ACC112 (cell line): ENCODE data around the gene PGLYRP2.

Experiments used
- H2AFZ ChIP-seq: fragments of 200-600 bp; sonication (generic); one replicate; pipeline ENCODE4 v1.6.0; 2017; ENCODE audit warnings: antibody characterized with exemption, low read length; ENCODE audit not compliant: unreplicated experiment
- H3K27ac ChIP-seq: fragments of 200-600 bp; sonication (generic); 2 replicates; pipeline ENCODE4 v1.5.1; 2014; ENCODE audit warnings: low read depth, mild to moderate bottlenecking, antibody characterized with exemption, low read length, moderate library complexity
- H3K27me3 ChIP-seq: fragments of 200-600 bp; sonication (generic); 2 replicates; pipeline ENCODE4 v1.6.1; 2014; ENCODE audit warnings: mild to moderate bottlenecking, antibody characterized with exemption, low read length, moderate library complexity, mixed read lengths; ENCODE audit not compliant: insufficient read depth
- H3K36me3 ChIP-seq: fragments of 200-600 bp; sonication (generic); 2 replicates; pipeline ENCODE4 v1.6.1; 2016; ENCODE audit warnings: mild to moderate bottlenecking, antibody characterized with exemption, low read length, moderate library complexity, mixed read lengths; ENCODE audit not compliant: insufficient read depth
- H3K4me1 ChIP-seq: fragments of 200-600 bp; sonication (generic); one replicate; pipeline ENCODE4 v1.6.1; 2016; ENCODE audit warnings: low read length, mixed read lengths; ENCODE audit not compliant: insufficient read depth, unreplicated experiment, control insufficient read depth
- H3K4me3 ChIP-seq: fragments of 200-600 bp; sonication (generic); 2 replicates; pipeline ENCODE4 v1.5.1; 2014; ENCODE audit warnings: mild to moderate bottlenecking, low read depth, low read length
- H3K79me2 ChIP-seq: fragments of 200-600 bp; sonication (generic); one replicate; pipeline ENCODE4 v1.6.0; 2016; ENCODE audit warnings: low read length; ENCODE audit not compliant: control insufficient read depth, unreplicated experiment, insufficient read depth

Gene PGLYRP2

DNA sequence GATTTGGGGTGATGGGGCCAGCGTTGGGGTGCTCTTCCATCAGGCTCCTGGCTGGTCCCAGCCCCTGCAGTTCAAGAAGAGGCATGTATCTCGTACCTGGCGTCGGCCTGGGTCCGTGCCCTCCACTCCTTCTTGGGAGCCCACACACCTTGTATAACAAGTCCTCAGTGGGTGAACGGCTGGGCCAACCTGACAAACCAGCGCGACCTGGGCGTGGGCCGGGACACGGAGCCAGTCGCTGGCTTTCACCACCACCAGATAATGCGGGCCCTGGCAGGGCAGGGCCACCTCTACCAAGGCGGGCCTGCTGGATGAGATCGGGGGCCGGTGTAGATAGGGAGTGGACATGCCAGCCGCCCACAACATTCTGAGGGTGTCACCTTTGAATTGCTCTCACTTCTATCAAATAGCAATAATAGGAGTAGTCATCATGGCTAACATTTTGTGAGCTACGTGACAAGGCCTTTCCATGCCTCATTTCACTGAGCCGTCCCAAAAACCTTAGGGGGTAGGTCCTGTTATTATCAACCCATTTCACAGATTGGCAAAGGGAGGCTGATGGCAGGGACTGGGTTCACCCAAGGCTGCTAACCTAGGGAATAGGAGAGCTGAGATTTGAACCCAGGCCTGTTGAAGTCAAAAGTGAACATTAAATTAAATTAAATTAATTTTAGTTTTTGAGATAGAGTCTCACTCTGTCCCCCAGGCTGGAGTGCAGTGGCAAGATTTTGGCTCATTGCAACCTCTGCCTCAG, 32.5 kb upstream of the PGLYRP2 start:
- no peak overlapping the region for H2AFZ ChIP-seq
- no peaks in the 10 kb centered on the region for H3K79me2 ChIP-seq
- no peak overlapping the region for H3K27ac ChIP-seq
- H3K27me3 ChIP-seq, result peaks cover 33% of the 10 kb centered on the region
- no peak overlapping the region for H3K4me3 ChIP-seq
- H3K36me3 ChIP-seq, result no peaks in the 10 kb centered on the region
- no peaks in the 10 kb centered on the region for H3K4me1 ChIP-seq

DNA sequence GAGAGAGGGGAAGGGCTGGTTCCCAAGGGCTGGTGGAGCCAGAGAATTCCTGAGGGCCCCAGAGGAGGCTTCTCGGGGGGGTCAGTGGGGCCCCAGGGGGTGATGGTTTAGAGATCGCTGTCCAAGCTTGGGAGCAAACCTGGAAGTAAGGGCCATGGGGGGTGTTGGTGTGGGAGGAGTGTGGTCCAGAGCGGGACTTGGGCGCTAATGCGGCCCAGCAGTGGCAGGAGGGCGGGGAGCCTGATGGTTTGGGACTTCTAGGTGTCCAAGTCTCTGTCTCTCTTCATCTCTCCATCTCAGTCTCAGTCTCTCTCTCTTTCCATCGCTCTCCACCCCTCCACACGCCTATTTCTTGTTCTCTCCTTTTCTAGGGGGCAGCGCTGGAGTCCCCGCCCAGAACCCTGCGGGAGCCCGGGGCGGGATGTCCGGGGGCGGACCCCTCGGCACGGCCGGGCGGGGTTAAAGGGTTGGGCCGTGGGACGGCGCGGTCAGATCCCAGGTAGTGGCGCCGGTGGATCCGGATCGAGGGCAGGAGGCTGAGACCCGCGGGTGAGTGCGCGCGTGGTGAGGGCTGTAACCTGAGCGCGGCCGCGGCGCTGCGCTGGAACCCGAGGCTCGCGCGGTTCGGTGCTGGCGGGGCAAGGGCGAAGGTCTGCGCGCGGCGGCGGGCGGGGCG, 28.9 kb upstream of the PGLYRP2 start, which contains the start of gene CYP4F22:
CYP4F22 (plus strand) TSS at position 491 of the 676 bp plus-strand sequence. CDS start 16,812 bp downstream, outside the sequence.
- Histone ChIP-seq H3K27me3 (peaks cover 33% of the 10 kb centered on the region), H3K4me1 (no peaks in the 10 kb centered on the region), H3K36me3 (no peaks in the 10 kb centered on the region), H3K27ac (no peak within 1 kb of the TSS), H2AFZ (no peak within 1 kb of the TSS), H3K79me2 (no peaks in the 10 kb centered on the region), H3K4me3 (peak within 1 kb of the TSS; percentile 37; the same call in 1 of the 2 replicates)

DNA sequence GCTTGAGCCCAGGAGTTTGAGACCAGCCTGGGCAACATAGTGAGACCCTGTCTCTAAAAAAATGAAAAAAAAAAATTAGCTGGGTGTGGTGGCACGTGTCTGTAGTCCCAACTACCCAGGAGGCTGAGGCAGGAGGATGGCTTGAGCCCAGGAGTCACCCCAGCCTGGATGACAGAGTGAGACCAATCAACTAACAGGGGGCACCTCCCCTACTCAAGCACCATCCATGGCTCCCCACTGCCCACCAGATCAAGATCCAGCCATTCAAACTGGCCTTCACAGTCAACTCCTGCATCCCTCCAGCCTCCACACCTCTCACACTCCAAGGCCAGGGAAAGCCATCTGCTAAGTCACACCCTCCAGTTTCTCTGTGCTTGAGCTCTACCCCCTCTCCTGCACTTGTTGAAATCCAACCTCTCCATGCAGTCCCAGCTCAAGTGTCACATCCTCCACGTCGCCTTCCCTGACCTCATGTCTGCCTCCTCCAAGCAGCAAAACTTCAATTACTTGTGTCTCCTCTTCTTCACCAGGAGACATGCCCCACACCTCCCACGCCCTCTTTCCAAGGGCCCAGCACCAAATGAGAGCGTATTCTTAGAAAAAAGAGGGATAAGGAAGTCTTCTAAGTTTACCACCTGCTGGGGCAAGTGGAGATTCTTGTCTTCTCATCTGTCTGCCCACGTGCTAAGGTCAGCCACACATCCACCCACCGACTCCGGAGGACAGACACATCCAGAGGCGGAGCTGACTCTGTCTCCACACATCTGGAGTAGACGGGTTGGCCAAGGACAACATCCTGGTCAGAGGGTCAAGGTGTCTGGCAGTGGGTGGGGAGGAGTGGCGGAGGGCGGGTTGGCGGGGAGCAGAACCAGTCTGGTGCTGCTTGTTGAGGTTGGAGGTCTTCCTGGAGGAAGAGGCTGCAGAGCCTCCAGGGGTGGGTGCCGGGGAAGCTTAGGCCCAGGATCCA, 28.1 kb upstream of the PGLYRP2 start:
- no peak overlapping the region for H3K27ac ChIP-seq
- H3K4me3 ChIP-seq, result no peak overlapping the region
- H3K27me3 ChIP-seq, result peaks cover 35% of the 10 kb centered on the region
- no peaks in the 10 kb centered on the region for H3K4me1 ChIP-seq
- no peaks in the 10 kb centered on the region for H3K36me3 ChIP-seq
- no peak overlapping the region for H2AFZ ChIP-seq
- no peaks in the 10 kb centered on the region for H3K79me2 ChIP-seq

DNA sequence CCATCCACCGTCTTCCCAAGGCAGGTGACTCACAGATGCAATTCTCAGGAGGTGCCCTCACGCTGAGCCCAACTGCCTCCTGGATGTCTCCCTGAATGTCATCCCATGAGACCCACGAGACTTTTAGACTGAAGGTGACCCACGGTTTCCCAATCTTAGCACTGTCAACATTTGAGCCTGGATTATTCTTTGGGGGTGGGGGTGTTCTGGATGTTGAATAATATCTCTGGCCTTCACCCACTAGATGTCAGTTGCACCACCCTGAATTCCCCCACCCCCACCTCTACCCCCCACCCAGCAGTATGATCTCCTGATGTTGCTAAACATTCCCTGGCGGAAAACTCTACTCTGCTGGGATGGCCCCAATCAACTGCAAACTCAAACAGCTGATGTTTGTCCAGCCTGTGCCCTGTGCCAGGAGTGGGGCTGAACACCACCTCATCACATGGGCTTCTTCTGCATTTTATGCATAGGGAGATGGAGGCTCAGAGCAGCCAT, 26.8 kb upstream of the PGLYRP2 start:
- no peaks in the 10 kb centered on the region for H3K36me3 ChIP-seq
- H2AFZ ChIP-seq, result no peak overlapping the region
- H3K27ac ChIP-seq, result no peak overlapping the region
- H3K4me3 ChIP-seq, result no peak overlapping the region
- peaks cover 40% of the 10 kb centered on the region for H3K27me3 ChIP-seq
- no peaks in the 10 kb centered on the region for H3K79me2 ChIP-seq
- H3K4me1 ChIP-seq, result no peaks in the 10 kb centered on the region

DNA sequence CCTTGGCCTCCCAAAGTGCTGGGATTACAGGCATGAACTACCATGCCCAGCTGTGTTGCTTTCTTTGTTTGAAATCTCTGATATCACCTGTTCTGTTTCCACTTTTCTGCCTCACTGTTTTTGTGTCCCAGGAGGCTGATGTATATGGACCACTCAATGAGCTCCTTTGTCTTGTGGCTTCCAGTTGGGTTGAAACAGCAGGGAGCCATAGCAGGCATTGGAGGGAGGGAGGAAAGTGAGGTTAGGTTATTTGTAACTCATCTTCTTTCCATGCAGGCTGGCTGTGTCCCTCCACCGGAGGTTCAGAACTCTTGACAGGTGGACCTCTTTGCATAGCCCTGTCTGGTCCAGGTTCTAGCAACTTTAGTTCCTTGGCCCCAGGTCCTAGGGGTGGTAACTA, 23.0 kb upstream of the PGLYRP2 start:
- Histone ChIP-seq H3K4me3 (no peak overlapping the region), H2AFZ (no peak overlapping the region), H3K27me3 (peaks cover 14% of the 10 kb centered on the region), H3K27ac (no peak overlapping the region), H3K79me2 (no peaks in the 10 kb centered on the region), H3K36me3 (no peaks in the 10 kb centered on the region), H3K4me1 (no peaks in the 10 kb centered on the region)

DNA sequence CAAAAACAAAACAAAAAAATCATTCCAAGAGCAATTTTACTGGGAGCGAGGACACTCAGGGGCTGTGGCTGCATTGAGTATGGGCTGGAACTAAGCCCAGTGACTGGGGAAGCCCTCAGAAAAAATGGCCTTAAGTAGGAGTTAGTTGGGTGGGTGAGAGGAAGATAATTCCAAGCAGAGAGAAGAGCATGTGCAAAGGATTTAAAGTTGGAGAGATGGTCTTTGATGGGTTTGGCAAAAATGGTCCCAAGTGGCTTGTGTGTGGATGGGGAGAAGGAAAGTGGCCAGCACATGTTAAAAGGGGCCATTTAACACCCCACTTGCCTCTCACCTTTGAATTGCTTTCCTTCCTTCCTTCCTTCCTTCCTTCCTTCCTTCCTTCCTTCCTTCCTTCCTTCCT, 22.3 kb upstream of the PGLYRP2 start:
- Histone ChIP-seq H3K4me1 (no peaks in the 10 kb centered on the region), H3K79me2 (no peaks in the 10 kb centered on the region), H3K4me3 (no peak overlapping the region), H3K27me3 (peaks cover 10% of the 10 kb centered on the region), H3K27ac (no peak overlapping the region), H3K36me3 (no peaks in the 10 kb centered on the region), H2AFZ (no peak overlapping the region)

DNA sequence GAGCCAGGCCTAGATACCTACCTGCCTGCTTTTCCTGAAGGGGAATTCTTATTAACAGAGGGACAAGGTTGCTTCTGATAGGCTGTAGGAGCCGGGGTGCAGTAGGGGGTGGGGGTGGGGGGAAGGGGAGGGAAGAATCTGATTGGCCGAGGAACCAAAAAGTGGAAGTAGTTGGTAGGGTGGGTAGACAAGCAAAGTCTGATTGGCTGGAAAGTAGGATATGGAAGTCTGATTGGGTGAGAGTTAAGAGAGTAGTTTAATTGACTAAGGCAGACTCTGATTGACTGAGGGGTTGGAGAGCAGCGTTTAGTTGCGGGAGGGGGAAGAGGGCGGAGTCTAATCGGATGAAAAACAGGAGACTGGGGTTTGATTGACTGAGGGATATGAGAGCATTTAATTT, 19.6 kb upstream of the PGLYRP2 start:
- H3K4me3 ChIP-seq, result no peak overlapping the region
- H3K27me3 ChIP-seq, result peaks cover 10% of the 10 kb centered on the region
- no peaks in the 10 kb centered on the region for H3K79me2 ChIP-seq
- H3K36me3 ChIP-seq, result no peaks in the 10 kb centered on the region
- H3K27ac ChIP-seq, result no peak overlapping the region
- H2AFZ ChIP-seq, result no peak overlapping the region
- H3K4me1 ChIP-seq, result no peaks in the 10 kb centered on the region

DNA sequence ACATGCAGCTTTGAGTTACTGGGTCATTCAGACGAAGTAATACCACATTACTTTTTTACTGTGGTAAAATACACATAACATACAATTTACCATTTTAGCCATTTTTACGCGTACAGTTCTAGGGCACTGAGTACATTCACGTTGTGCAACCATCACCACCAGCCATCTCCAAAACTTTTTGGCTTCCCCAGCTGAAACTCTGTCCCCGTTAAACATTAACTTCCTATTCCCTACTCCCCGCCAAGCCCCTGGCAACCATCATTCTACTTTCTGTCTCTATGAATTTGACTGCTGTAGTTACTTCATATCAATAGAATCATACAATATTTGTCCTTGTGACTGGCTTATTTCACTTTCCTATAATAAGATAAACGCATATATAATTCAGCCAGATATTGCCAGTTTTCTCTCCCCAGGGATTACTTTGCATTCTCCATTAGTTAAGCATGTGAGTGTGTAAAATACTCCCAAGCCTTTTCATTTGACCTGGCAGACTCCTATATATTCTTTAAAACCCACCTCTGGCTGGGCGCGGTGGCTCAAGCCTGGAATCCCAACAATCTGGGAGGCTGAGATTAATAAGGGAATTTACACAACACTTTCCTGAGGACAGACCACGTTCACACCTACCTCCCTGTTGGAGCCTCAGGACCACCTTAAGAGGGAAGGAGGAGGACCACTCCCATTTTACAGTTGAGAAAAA, 19.0 kb upstream of the PGLYRP2 start:
- no peaks in the 10 kb centered on the region for H3K4me1 ChIP-seq
- H2AFZ ChIP-seq, result no peak overlapping the region
- no peak overlapping the region for H3K4me3 ChIP-seq
- H3K27me3 ChIP-seq, result peaks cover 10% of the 10 kb centered on the region
- H3K27ac ChIP-seq, result no peak overlapping the region
- H3K36me3 ChIP-seq, result no peaks in the 10 kb centered on the region
- no peaks in the 10 kb centered on the region for H3K79me2 ChIP-seq

DNA sequence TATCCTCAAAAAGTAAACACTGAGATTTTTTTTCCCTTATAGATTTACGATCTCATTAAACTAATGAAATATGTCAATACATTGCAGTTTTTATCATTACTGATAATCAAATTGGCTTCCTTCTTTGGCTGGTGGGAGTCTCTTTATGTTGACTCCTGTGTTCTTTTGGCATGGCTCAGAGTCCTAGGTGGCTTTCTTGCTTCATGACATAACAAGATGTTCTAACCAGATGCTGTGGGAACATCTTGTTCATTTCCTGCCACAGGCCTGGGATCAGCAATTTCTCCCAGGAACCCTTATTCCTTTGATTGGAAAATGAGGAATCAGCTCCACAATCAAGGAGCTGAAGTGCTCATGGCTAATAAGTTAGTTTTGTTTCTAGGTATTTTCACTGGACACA, 15.8 kb upstream of the PGLYRP2 start:
- H3K4me3 ChIP-seq, result no peak overlapping the region
- no peaks in the 10 kb centered on the region for H3K79me2 ChIP-seq
- H2AFZ ChIP-seq, result no peak overlapping the region
- no peaks in the 10 kb centered on the region for H3K36me3 ChIP-seq
- H3K27ac ChIP-seq, result no peak overlapping the region
- no peaks in the 10 kb centered on the region for H3K27me3 ChIP-seq
- no peaks in the 10 kb centered on the region for H3K4me1 ChIP-seq
